Stimulated activated CD4-positive, alpha-beta T cell treated with anti-CD3 and anti-CD28 coated beads, Interleukin-15, amount 100 ng/mL, for 24 hours (primary cell): ENCODE data around the gene UCKL1.
"Not testable (repeated sequence)": the region's sequence is repeated elsewhere in the genome, so short reads cannot be mapped to it uniquely, and the experiment has no call there.

Source experiments
- DNase-seq: peaks from one replicate; pipeline ENCODE4 v3.0.0-alpha.2; 2020

UCKL1 gene

GRCh38 chr20:63972312-63973159 is 16.3 kb upstream of the UCKL1 start:
- no peak for DNase-seq

- DNase-seq, result not testable (repeated sequence)
These were observed 15.7 kb upstream of the UCKL1 start for GRCh38 chr20:63971960-63972311.

GRCh38 chr20:63970714-63971431 is 14.7 kb upstream of the UCKL1 start:
- no peak for DNase-seq

GRCh38 chr20:63969838-63970713 is 13.9 kb upstream of the UCKL1 start, which contains the start of gene ZNF512B:
Gene ZNF512B, minus strand, starts transcription at chr20:63969930. Its CDS starts 1,980 bp downstream, at chr20:63967950.
- peak; percentile 81 for DNase-seq

- DNase-seq, result peak; percentile 56
These were observed 12.9 kb upstream of the UCKL1 start for GRCh38 chr20:63968928-63969760.

- DNase-seq, result no peak
These were observed 12.1 kb upstream of the UCKL1 start for GRCh38 chr20:63968136-63968927.

- no peak for DNase-seq
These were observed 11.3 kb upstream of the UCKL1 start for GRCh38 chr20:63967330-63968135.

- DNase-seq, result no peak
These were observed 10.7 kb upstream of the UCKL1 start for GRCh38 chr20:63966944-63967322.

- no peak for DNase-seq
These were observed 10.1 kb upstream of the UCKL1 start for GRCh38 chr20:63966172-63966943.

- peak; percentile 2 for DNase-seq
These were observed 8.2 kb upstream of the UCKL1 start for GRCh38 chr20:63964412-63964811.

GRCh38 chr20:63963784-63964301 is 7.6 kb upstream of the UCKL1 start:
- no peak for DNase-seq

- no peak for DNase-seq
These were observed 7.1 kb upstream of the UCKL1 start for GRCh38 chr20:63963348-63963741.

- DNase-seq, result no peak
These were observed 6.5 kb upstream of the UCKL1 start for GRCh38 chr20:63962426-63963347.

- no peak for DNase-seq
These were observed 5.6 kb upstream of the UCKL1 start for GRCh38 chr20:63961664-63962425.

- DNase-seq, result not testable (repeated sequence)
These were observed 4.7 kb upstream of the UCKL1 start for GRCh38 chr20:63960654-63961621.

GRCh38 chr20:63959699-63960075 is 3.5 kb upstream of the UCKL1 start:
- no peak for DNase-seq
